ENCODE measurements around the gene C1QL4.

GRCh38 chr12:49294086-49294803 is 42.7 kb downstream of the C1QL4 start:
- no peak for TF ChIP-seq CTCF (IDR thresholded peaks at IDR 0.05)
- TF ChIP-seq REST (IDR thresholded peaks at IDR 0.05; ENCODE audit: insufficient read depth in 1 of 2, low read depth in 2 of 2, low read length in 1 of 2): no peak
- no peak for TF ChIP-seq SIN3A (IDR thresholded peaks at IDR 0.05; ENCODE audit: borderline replicate concordance, insufficient read depth, low read depth, low read length)
- TF ChIP-seq POLR2AphosphoS5 (IDR thresholded peaks at IDR 0.05; ENCODE audit: low read depth, low read length): no peak
- no peak for TF ChIP-seq TCF7L2 (IDR thresholded peaks at IDR 0.05; ENCODE audit: low read depth, low read length)

All from Panc1 (cell line).